GM12892 (cell line): ENCODE measurements around the gene KIF4A.

Source experiments
- POLR2A ChIP-seq: IDR thresholded peaks from 2 replicates; pipeline ENCODE4 v1.6.1; 2011; ENCODE audit warnings: low read depth, low read length, control low read depth
- POLR2AphosphoS5 ChIP-seq: IDR thresholded peaks from 2 replicates; pipeline ENCODE4 v1.6.1; 2011; ENCODE audit warnings: low read depth, low read length, control low read depth
- TAF1 ChIP-seq: IDR thresholded peaks from 2 replicates; pipeline ENCODE4 v1.6.1; 2011; ENCODE audit warnings: low read depth, mild to moderate bottlenecking, control low read depth, low read length, borderline replicate concordance

DNA sequence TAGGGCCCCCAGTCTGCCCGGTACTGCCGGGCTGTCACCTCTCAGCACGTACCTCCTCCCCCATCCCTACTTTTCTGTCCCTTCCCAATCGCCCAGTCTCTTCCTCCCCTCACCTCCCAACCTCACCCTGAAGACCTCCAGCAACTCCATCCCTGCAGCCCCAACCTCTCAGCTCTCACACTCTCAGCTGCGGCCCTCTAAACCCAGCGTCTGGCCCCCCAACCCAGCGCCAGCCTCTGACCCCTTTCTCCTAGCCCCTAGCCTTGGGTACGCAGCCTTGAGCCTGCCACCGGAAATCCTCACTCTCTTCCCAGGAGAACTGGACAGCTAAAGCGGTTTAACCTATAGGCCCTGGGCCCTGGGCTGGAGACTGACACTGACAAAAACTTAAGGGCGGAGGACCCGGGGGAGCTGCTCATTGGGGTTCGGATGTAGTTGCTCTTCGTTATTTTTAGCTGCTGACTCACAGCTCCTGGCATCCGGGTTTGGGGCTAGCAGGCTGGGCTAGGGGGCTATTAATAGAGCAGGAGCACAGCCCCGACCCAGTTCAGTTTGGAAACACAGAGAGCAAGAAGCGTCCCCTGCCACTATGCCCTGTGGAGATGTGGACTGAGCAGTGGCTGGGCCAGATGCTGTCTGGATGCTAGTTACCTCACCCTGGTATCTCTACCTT, 145.1 kb downstream of the KIF4A start:
- no peak for TF ChIP-seq POLR2A
- TF ChIP-seq POLR2AphosphoS5 = no peak
- TF ChIP-seq TAF1 = no peak
